IPS-18a (cell line): Measurements from ENCODE around the gene FOXB1.

Source experiments
- H3K27ac ChIP-seq: one replicate; pipeline ENCODE4 v1.5.1; 2013; ENCODE audit warnings: low read length
- H3K27me3 ChIP-seq: one replicate; pipeline ENCODE4 v1.6.1; 2013; ENCODE audit warnings: mild to moderate bottlenecking, low read length; ENCODE audit not compliant: control insufficient read depth, insufficient read depth
- H3K36me3 ChIP-seq: one replicate; pipeline ENCODE4 v1.6.1; 2013; ENCODE audit warnings: low read depth, low read length; ENCODE audit not compliant: control insufficient read depth
- H3K4me1 ChIP-seq: one replicate; pipeline ENCODE4 v1.6.1; 2013; ENCODE audit warnings: low read depth, low read length; ENCODE audit not compliant: control insufficient read depth
- H3K4me3 ChIP-seq: one replicate; pipeline ENCODE4 v1.5.1; 2013; ENCODE audit warnings: low read length
- H3K9ac ChIP-seq: one replicate; pipeline ENCODE4 v1.6.1; 2013; ENCODE audit warnings: mild to moderate bottlenecking, low read length, moderate library complexity
- H3K9me3 ChIP-seq: one replicate; pipeline ENCODE4 v1.6.1; 2013; ENCODE audit warnings: low read depth, low read length; ENCODE audit not compliant: control insufficient read depth

FOXB1 gene

GRCh38 chr15:60009124-60009960, 5.2 kb downstream of the FOXB1 start:
- H3K27ac ChIP-seq = no peak overlapping the region
- H3K4me1 ChIP-seq = peaks cover 63% of the 10 kb centered on the region
- H3K36me3 ChIP-seq = no peaks in the 10 kb centered on the region
- H3K27me3 ChIP-seq = peaks cover 26% of the 10 kb centered on the region
- H3K4me3 ChIP-seq = peak overlapping the region; percentile 46
- H3K9me3 ChIP-seq = no peaks in the 10 kb centered on the region
- no peak overlapping the region for H3K9ac ChIP-seq

- H3K9ac ChIP-seq = no peak overlapping the region
- H3K27me3 ChIP-seq = peaks cover 18% of the 10 kb centered on the region
- H3K4me1 ChIP-seq = peaks cover 63% of the 10 kb centered on the region
- H3K36me3 ChIP-seq = no peaks in the 10 kb centered on the region
- no peaks in the 10 kb centered on the region for H3K9me3 ChIP-seq
- peak overlapping the region; percentile 10 for H3K27ac ChIP-seq
- H3K4me3 ChIP-seq = peak overlapping the region; percentile 46
These were observed 6.0 kb downstream of the FOXB1 start for GRCh38 chr15:60009980-60010732.

- peak overlapping the region; percentile 10 for H3K27ac ChIP-seq
- H3K4me3 ChIP-seq = peak overlapping the region; percentile 46
- H3K4me1 ChIP-seq = peaks cover 63% of the 10 kb centered on the region
These were observed 6.7 kb downstream of the FOXB1 start for GRCh38 chr15:60010858-60011257.

GRCh38 chr15:60012695-60013094, 8.6 kb downstream of the FOXB1 start:
- Histone ChIP-seq H3K27me3 (peaks cover 7% of the 10 kb centered on the region), H3K4me1 (peaks cover 52% of the 10 kb centered on the region), H3K36me3 (no peaks in the 10 kb centered on the region), H3K9ac (no peak overlapping the region), H3K4me3 (no peak overlapping the region), H3K27ac (no peak overlapping the region), H3K9me3 (no peaks in the 10 kb centered on the region)

More at GRCh38 chr15:60010858-60011257, 6.7 kb downstream of the FOXB1 start:
- H3K36me3 ChIP-seq = no peaks in the 10 kb centered on the region
- H3K9ac ChIP-seq = no peak overlapping the region
- H3K9me3 ChIP-seq = no peaks in the 10 kb centered on the region
- peaks cover 11% of the 10 kb centered on the region for H3K27me3 ChIP-seq

GRCh38 chr15:60017538-60018520, 13.7 kb downstream of the FOXB1 start:
- Histone ChIP-seq H3K4me1 (peaks cover 14% of the 10 kb centered on the region), H3K9me3 (no peaks in the 10 kb centered on the region), H3K4me3 (no peak overlapping the region), H3K27ac (no peak overlapping the region), H3K27me3 (no peaks in the 10 kb centered on the region), H3K36me3 (no peaks in the 10 kb centered on the region), H3K9ac (no peak overlapping the region)

GRCh38 chr15:60020736-60021135, 16.6 kb downstream of the FOXB1 start:
- Histone ChIP-seq H3K27me3 (no peaks in the 10 kb centered on the region), H3K36me3 (no peaks in the 10 kb centered on the region), H3K9ac (no peak overlapping the region), H3K4me1 (peaks cover 27% of the 10 kb centered on the region), H3K4me3 (no peak overlapping the region), H3K27ac (no peak overlapping the region), H3K9me3 (no peaks in the 10 kb centered on the region)

- Histone ChIP-seq H3K27me3 (no peaks in the 10 kb centered on the region), H3K27ac (no peak overlapping the region)
These were observed 17.7 kb downstream of the FOXB1 start for GRCh38 chr15:60021589-60022378.

GRCh38 chr15:60022379-60022741, 18.2 kb downstream of the FOXB1 start:
- H3K36me3 ChIP-seq = no peaks in the 10 kb centered on the region
- no peak overlapping the region for H3K27ac ChIP-seq
- no peaks in the 10 kb centered on the region for H3K9me3 ChIP-seq
- no peak overlapping the region for H3K4me3 ChIP-seq
- H3K9ac ChIP-seq = no peak overlapping the region
- H3K4me1 ChIP-seq = peaks cover 27% of the 10 kb centered on the region
- H3K27me3 ChIP-seq = no peaks in the 10 kb centered on the region

More at GRCh38 chr15:60021589-60022378, 17.7 kb downstream of the FOXB1 start:
- no peaks in the 10 kb centered on the region for H3K36me3 ChIP-seq
- H3K4me1 ChIP-seq = peaks cover 27% of the 10 kb centered on the region
- no peak overlapping the region for H3K4me3 ChIP-seq
- H3K9me3 ChIP-seq = no peaks in the 10 kb centered on the region
- H3K9ac ChIP-seq = no peak overlapping the region

GRCh38 chr15:60026555-60026954, 22.4 kb downstream of the FOXB1 start:
- Histone ChIP-seq H3K9me3 (no peaks in the 10 kb centered on the region), H3K9ac (no peak overlapping the region), H3K4me1 (peaks cover 25% of the 10 kb centered on the region), H3K4me3 (no peak overlapping the region), H3K27me3 (no peaks in the 10 kb centered on the region), H3K36me3 (no peaks in the 10 kb centered on the region), H3K27ac (no peak overlapping the region)

GRCh38 chr15:60035344-60035743, 31.2 kb downstream of the FOXB1 start:
- Histone ChIP-seq H3K36me3 (no peaks in the 10 kb centered on the region), H3K27me3 (no peaks in the 10 kb centered on the region), H3K4me3 (no peak overlapping the region), H3K4me1 (peaks cover 6% of the 10 kb centered on the region), H3K9me3 (no peaks in the 10 kb centered on the region), H3K9ac (no peak overlapping the region), H3K27ac (no peak overlapping the region)
